HG03565 (cell line): ENCODE results near the gene CFAP70.

Experiments
- ATAC-seq: cut with Tn5 transposase; IDR thresholded peaks from one replicate; pipeline ENCODE4 v1.9.1; 2021; ENCODE audit warnings: mild to moderate bottlenecking, moderate library complexity; ENCODE audit not compliant: unreplicated experiment

The CFAP70 gene

DNA sequence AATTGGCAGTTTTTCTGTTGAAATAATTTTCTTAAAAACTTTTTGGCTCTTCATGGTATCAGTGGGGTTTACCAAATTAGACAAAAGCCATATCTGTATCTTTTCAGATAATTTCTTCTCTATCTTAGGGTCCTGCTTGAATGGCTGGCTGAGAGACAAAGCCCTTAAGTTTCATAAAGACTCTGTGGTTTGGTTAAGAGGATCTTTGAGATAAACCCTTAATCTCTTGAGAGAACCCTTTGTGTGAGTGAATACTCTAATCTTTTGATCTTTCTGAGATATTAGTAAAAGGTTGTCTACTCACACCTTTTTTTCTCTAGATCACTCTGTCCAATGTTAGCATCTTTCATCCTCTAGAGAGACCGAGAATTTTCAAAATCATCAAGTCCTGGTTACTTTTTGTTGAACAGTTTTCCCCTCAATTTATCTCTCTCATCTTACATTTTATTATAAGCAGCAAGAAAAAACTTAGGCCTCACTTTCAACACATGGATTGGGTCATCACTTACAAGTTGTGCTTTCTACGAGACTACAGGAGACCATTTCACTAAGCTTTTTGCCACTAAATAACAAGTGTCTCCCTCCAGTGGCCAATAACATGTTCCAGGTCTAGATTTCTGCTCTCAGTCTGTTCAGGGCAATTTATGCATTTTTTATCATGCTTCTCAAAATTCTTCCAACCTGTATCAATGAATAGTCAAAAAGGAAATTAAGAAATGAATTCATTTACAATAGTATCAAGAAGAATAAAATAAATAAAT, 140.1 kb downstream of the CFAP70 start:
- ATAC-seq, result no peak

DNA sequence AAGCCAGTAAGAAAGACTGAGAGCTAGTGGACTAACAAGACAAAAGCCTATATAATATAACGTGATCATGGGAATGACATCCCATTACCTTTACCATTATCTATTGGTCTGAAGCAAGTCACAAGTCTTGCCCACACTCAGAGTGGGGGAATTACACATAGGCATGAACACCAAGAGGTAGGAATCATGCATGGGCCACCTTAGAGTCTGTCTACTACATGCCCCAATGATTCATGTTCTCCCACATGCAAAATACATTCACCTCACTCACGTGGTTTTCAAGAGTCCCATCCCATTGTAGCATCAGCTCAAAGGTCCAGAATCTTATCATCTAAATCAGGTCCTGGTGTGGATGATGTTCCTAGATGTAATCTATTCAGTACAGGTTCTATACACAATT, 141.0 kb downstream of the CFAP70 start:
- ATAC-seq, result no peak

- ATAC-seq, result no peak
Observed at GRCh38 chr10:73215749-73216148, 142.9 kb downstream of the CFAP70 start.

DNA sequence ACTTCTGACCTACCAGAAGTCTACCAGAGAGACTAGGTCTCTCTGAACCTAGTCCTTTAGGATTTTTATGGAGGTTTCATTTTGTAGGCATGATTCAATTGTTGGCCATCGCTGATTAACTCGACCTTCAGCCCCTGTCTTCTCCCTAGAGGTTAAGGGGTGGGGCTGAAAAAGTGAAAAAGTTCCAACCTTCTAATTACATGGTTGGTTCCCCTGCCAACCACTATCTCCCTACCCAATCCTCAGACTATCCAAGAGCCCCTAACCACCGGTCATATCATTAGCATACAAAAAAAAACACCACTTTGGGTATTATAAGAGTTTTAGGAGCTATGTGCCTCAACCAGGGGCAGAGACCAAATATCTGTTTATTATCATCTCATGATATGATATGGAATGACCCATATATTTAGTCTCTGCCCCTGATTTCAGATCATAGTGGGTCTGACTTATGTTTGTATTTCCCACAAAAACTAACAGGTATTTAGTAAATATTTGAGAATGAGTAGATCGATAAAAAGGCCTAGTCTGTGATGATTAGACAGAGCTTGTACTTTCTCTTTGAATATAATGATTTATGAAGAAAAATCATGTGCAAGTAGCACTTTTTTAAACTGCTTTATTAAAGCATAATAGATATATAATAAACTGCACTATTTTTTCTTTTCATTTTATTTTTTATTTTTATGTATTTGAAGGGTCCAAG, 147.4 kb downstream of the CFAP70 start:
- ATAC-seq, result no peak

DNA sequence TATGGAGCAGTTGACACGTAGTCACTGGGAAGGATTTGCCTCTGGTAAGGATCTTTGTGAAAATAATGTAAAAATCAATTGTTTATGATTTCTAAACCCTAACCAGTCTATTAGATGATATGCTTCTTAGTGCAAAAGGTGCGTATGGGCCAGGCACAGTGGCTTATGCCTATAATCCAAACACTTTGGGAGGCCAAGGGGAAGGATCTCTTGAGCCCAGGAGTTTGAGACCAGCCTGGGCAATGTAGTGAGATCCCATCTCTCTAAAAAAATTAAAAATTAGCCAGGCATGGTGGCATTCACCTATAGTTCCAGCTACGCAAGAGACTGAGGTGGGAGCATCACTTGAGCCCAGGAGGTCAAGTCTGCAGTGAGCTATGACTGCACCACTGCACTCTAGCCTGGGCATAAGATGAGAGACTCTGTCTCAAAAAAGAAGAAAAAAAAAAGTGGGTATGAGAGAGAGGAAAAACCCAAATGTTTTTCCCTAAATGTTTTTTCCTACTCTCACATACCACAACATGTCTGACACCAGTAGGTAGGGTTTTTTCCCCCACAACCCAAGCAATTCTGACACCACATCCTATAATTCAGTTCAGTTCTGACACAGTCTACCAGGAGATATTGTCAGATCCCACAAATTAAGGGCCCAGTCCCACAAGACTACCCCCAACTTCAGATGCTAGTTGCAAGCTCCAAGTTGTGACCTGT, 148.1 kb downstream of the CFAP70 start:
- ATAC-seq, result no peak

GRCh38 chr10:73209705-73210104, 149.0 kb downstream of the CFAP70 start:
- no peak for ATAC-seq

DNA sequence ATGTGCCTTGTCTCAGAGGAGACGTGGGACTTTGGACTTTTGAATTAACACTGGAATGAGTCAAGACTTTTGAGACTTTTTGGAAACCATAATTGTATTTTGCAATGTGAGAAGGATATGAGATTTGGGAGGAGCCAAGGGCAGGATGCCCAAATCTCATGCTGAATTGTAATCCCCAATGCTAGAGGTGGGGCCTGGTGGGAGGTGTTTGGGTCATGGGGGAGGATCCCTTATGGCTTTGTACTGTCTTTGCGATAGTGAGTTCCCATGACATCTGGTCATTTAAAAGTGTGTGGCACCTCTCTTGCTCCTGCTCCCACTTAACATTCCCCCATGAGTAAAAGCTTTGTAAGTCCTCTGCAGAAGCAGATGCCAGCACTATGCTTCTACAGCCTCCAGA, 150.8 kb downstream of the CFAP70 start:
- ATAC-seq, result no peak

DNA sequence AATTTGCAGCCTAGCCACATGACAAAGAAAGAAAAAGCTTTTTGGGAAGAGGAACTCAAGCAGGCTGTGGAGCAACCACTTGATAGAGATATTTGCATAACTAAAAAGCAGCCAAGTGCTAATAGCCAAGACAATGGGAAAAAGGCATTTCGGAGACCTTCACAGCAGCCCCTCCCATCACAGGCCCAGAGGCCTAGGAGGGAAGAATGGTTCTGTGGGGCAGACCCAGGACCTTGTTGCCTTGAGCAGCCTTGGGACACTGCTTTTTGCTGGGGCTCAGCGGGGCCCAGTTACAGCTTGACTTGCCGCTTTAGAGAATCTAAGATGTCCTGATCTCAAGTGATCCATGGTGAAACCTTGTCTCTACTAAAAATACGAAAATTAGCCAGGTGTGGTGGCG, 152.3 kb downstream of the CFAP70 start:
- ATAC-seq, result no peak

- ATAC-seq, result no peak
Observed at GRCh38 chr10:73205890-73206289, 152.8 kb downstream of the CFAP70 start.

GRCh38 chr10:73205081-73205480, 153.6 kb downstream of the CFAP70 start:
- ATAC-seq, result no peak
